H54 (cell line): ENCODE measurements around the gene CTXN1.

Experiments
- DNase-seq: peaks from one replicate; pipeline ENCODE4 v3.0.0; 2011; ENCODE audit warnings: low spot score, mixed read lengths; ENCODE audit not compliant: insufficient read length
- FAIRE-seq: peaks from 3 replicates; lab custom pipeline; 2011; peaks lifted over from hg19 to GRCh38; lab: Jason Lieb, UNC
- POLR2A ChIP-seq: IDR thresholded peaks from 2 replicates; pipeline ENCODE4 v1.6.1; 2011; ENCODE audit warnings: low read depth, mild to moderate bottlenecking, low read length

Gene CTXN1

DNA sequence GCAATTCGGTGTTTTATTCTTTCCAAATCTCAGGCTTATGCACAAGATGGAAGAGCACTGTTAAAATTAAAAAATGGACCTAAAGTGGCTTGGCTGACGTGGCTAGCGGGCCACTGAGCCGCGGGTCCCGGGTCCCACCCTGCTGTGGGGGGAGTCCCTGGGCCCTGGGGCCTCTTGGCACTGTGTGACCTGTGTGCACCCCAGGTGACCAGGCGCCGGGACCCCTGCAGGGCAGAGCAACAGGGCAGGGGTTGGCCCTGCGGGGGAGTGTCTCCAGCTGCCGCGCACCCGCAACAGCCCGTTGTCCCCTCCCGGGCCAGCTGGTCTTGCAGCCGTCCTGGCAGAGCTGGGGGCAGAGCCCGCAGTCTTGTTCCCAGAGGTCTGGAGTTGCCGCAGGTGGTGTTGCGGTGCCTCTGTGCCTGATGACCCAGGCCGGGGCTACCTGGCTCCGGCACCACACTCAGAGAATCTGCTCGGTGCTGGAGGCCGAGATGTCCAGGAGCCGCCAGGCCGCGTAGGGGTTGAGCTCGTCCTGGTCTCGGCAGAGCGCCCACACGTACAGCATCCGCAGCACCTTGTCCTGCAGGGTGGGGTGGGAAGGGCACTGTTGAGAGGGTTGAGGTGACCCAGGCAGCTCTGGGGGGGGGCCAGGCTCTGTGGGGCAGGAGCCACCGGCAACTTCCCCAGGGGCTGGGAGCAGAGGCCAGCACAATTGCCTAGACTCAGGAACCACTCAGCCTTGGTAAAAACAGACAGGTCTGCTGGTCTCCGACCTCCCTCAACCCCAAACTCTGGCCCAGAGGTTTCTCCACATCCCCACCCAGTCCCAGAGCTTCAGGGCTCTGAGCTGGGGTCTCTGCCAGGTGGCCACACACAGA lies 1.0 kb upstream of the CTXN1 start:
- TF ChIP-seq POLR2A, result no peak
- no peak for DNase-seq

DNA sequence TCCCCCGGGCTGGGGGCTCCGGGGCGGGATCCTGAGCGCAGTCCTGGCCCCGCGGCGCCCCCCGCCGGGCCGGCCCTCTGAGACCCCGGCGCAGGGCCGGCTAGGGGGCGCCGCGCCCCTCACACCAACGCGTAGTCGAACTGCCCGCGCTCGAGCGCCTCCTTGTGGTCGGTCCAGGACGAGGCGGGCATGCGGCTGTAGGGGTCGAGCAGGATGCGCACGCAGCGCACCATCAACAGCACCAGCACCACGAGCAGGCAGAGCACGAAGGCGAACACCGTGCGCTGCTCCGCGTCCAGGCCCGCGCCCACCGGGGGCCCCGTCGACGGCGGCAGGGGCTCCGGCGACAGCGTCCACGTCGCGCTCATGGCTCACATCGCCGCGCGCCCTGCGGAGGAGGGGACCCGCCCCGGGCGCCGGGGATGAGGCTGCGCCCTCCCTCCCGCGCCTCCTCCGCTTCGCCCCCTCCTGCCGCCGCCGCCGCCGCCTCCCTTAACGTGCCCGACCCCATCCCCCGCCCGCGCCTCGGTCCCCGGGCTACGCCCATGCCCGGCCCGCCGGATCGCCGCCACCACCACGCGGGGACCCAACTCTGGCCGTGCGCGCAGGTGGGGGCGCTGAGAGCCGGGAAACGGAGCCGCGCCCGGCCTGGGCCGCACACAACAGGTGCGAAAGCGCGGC lies 624 bp downstream of the CTXN1 start:
- DNase-seq (peak; percentile 93), FAIRE-seq (no peak)
- no peak for TF ChIP-seq POLR2A

More for the DNA sequence above, 1.0 kb upstream of the CTXN1 start:
- no peak for FAIRE-seq

DNA sequence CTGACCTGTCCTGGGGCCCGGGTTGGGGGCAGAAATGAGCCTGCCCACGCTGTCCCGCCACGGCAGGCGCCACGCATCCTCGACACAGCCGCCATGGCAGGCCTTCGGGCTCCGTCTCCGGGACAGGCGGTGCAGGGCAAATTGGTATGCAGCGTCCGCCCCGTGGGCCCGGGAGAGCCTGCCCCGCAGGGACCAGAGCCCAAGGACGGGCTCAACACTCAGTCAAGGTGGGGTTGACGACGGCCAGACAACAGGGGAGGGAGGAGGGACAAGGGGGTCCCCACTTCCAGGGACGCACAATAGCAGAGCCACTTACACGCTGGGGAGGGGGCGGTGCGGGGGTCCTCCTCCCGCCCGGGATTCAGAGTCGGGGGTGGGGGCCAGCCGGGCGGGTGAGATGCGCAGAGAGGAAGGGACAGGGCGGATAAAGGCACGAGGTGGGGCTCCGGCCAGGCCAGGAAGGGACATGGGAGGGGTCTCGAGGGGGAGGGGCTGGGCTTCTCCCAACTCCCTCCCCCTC lies 1.2 kb downstream of the CTXN1 start:
- DNase-seq (no peak), FAIRE-seq (no peak)
- TF ChIP-seq POLR2A, result no peak

DNA sequence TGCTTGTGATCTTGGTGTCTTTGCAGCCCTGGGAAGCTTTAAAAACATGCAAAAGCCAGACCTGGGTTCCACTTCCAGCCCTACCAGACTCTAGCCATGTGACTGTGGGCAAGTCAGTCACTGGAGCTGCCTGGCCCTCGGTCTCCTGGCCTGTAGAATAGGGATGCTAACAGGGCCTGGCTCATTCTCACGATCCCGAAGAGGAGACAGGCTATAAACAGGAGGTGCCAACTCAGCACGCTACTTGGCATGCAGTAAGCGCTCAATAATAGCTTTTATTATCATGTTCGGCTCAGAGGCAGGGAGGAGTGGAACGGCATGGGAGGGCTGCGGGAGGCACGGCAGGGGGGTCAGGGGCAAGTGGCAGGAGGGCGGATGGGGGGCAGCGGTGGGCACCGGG lies 1.7 kb downstream of the CTXN1 start:
- FAIRE-seq (no peak), DNase-seq (no peak)
- TF ChIP-seq POLR2A, result no peak

DNA sequence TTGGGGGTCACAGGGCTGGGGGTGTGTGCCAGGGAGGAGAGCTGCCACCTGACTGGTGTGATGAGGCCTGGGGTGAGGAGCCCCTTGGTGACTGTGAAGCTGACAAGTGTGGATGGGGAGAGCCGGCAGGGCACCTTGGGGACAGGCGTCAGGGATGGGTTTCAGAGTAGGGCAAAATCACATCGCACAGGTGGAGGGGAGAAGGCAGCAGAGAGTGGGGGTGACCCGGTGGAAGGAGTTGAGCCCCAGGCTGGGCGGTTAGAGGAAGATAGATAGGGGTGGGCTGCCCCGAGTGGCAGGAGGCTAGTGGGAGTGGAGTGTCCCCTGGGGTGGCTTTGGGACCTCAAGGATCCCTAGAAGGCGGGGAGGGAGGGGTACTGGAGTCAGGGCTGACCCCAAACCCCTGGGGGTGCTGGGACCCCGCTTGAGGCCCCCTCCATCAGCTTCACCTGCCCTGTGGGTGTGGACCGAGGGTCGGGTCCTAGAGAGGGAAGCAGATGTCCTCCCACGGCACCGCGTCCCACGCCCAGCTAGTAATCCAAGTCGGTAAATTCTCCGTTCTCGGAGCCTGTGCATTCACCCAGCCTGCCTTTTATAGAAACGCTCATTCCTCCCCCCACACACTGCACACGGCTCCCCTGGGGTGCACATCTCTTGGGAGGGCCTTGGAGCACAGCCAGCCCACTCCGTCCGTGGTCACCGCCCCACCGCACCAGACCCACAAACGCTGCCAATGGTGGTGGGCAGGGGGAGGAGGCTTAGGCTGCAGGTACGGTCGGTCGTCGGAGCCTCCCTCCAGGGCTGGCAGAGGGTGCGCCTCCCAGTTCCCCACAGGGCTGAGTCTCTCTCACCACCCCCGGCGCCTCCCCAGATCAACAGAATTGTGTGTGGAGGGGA lies 2.4 kb downstream of the CTXN1 start:
- DNase-seq (no peak), FAIRE-seq (no peak)
- TF ChIP-seq POLR2A, result no peak

DNA sequence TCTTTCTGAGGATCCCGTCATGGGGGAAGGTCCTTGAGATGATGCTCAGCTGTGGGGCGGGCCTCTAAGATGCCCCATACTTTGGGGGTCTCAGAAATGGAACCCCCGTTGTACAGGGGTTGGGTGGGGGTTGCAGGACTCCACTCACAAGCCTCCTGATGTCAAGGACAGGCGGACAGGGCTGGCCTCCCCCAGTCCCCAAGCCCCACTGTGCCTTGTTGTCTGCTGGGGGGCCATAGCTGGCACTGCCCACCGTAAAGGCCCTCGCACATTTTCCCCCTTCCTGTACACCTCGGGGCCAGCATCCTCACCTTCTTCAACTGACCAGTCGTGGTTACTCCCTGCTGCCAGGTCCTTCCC lies 3.1 kb downstream of the CTXN1 start:
- DNase-seq, result no peak
- no peak for TF ChIP-seq POLR2A
- FAIRE-seq, result no peak

DNA sequence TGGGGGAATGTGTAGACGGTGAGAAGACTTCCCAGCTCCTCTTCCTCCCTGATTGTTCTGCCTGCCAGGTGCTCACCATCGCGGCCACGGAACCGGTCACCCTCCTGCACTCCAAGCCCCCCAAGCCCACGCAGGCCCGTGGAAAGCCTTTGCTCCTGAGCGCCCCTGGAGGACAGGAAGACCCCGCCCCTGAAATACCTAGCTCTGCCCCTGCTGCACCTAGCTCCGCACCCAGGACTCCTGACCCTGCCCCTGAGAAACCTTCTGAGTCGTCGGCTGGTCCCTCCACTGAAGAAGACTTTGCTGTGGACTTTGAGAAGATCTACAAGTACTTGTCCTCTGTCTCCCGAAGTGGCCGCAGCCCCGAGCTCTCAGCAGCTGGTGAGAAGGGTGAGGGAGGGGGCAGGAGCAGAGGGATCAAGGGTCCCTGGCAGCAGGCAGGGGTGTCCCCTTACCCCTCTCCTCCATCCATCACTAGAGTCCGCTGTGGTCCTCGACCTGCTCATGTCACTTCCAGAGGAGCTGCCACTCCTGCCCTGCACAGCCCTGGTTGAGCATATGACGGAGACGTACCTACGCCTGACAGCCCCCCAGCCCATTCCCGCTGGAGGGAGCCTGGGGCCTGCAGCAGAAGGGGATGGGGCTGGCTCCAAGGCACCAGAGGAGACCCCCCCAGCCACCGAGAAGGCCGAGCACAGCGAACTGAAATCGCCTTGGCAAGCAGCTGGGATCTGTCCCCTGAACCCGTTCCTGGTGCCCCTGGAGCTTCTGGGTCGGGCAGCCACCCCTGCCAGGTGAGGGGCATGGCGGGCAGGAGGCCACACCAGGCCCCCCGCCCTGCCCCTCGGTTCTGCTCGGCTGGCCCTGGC lies 3.7 kb downstream of the CTXN1 start:
- TF ChIP-seq POLR2A, result no peak
- FAIRE-seq (no peak), DNase-seq (no peak)

DNA sequence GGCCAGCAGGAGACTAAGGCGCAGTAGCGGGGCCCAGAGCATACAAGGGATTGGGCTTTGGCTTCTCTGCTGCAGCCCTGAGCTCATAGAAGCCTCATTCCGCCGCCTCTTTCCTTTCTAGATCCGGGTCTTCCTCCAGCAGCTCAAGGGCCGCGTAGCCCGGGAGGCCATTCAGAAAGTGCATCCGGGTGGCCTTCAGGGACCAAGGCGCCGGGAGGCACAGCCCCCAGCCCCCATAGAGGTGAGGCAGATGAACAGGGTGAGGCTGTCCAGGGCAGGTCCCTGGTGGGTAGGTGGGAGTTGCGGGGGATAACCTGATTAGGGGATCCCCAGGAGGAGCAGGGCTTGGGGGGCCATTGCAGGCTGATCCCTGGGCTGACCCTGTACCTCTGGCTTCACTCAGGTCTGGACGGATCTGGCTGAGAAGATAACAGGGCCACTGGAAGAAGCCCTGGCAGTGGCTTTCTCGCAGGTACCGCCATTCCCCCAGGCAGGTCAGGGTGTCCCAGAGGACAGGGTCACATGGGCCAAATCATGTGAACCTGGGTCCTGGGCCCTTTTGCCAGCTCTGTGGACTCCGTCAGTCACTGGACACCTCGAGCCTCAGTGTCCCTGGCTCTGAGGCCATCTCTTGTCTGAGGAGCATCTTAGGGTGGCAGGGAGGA lies 4.5 kb downstream of the CTXN1 start:
- no peak for TF ChIP-seq POLR2A
- FAIRE-seq (no peak), DNase-seq (no peak)

DNA sequence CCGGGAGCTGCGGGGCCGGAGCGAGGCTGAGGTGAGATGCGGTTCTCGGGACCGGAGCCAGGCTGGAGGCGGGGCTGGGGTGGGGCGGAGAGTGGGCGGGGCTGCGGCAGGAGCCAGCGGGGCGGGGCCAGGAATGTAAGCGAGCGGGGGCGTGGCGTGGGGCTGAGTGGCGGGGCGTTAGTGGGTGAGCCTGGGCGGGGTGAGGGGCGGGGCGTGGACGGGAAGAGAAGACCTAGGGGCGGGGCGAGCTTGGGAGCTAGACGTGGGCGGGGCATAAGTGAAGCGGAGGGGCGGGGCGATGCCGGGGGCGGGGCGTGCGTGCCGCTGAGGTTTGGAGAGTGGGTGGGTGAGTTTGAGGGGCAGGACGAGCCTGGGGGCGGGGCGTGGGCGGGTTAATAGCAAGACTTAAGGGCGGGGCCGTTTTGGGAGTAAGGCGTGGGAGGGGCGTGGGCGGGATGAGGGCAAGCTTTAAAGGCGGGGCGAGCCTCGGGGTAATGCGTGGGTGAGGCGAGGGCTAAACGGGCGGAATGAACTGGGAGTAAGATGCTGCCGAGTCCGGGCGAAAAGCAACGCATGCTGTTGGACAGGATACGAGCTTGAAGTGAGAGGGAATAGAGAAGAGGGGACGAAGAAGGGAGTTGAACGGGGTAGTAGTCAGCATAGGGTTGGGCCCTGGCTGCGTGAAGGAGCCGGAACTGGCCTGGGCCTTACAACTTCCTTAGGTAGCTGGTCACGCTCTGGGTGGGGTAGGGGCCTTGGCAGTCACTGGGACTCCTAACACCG lies 5.2 kb downstream of the CTXN1 start:
- TF ChIP-seq POLR2A, result peak; percentile 45; the same call in 1 of the 2 replicates
- peak; percentile 15 for FAIRE-seq

DNA sequence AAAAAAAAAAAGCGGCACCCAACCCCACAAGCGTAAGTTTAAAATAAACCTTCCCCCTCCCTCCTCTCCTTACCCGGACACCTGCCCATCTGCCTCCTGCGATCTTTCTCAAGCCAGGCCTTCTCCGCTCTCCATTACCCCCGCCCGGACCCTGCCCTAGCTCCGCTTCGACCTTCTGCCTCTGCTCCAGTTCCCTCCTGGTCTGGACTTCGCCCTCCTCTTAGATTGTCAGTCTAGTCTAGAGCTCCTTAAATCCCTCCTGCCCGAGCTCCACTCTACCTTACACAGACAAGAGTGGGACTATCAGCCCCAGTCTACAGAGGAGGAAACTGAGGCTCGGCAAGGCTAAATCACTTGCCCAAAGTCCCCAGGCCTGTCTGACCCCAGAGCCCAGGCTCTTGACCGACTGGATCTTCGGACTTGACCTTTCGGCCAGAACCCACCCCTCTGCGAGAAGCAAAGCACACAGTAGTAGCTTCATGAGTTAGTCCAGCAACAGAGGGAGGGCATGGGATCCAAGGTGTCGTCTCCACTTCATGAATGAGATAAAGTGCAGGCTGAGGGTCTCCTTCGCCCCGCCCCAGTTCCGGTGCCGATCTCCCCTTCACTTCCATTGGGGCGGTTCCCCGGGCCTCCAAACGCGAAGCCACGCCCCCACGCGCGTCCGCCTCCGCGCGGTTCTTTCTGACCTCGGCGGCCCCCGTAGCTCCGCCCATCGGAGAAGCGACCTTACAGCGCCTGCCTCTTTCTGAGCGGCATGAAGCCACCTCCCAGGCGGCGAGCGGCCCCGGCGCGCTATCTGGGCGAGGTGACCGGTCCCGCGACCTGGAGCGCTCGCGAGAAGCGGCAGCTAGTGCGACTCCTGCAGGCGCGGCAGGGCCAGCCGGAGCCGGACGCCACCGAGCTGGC lies 6.1 kb downstream of the CTXN1 start, which contains the start of gene SNAPC2:
TSS of gene SNAPC2 (plus strand) at position 729 of the 909 bp plus-strand sequence. CDS start at position 758, 29 bp downstream.
- DNase-seq, result peak; percentile 94
- no peak for FAIRE-seq
- TF ChIP-seq POLR2A, result peak; percentile 66

More for the DNA sequence above, 5.2 kb downstream of the CTXN1 start:
- peak; percentile 86 for DNase-seq
